Esophagus muscularis mucosa (tissue), 3 donors: ENCODE data around the gene CRX.
"Not testable (repeated sequence)": the region's sequence is repeated elsewhere in the genome, so short reads cannot be mapped to it uniquely, and the experiment has no call there.

Source experiments
- POLR2A ChIP-seq: fragments of 450-650 bp; IDR thresholded peaks from one replicate; pipeline ENCODE4 v1.6.1; 2017; ENCODE audit warnings: antibody characterized with exemption, moderate library complexity, mild to moderate bottlenecking, low read depth
- TF ChIP-seq, protein P1 (sequence below), 3 experiments: fragments of 200-600 bp in 2 of 3; fragments of 450-650 bp in 1 of 3; sonication (generic) in 2 of 3; IDR thresholded peaks; one replicate each; pipeline ENCODE4 v1.5.1; 2017 to 2019; ENCODE audit warnings: antibody characterized with exemption in 3 of 3, mild to moderate bottlenecking in 2 of 3, moderate library complexity in 1 of 3

DNA sequence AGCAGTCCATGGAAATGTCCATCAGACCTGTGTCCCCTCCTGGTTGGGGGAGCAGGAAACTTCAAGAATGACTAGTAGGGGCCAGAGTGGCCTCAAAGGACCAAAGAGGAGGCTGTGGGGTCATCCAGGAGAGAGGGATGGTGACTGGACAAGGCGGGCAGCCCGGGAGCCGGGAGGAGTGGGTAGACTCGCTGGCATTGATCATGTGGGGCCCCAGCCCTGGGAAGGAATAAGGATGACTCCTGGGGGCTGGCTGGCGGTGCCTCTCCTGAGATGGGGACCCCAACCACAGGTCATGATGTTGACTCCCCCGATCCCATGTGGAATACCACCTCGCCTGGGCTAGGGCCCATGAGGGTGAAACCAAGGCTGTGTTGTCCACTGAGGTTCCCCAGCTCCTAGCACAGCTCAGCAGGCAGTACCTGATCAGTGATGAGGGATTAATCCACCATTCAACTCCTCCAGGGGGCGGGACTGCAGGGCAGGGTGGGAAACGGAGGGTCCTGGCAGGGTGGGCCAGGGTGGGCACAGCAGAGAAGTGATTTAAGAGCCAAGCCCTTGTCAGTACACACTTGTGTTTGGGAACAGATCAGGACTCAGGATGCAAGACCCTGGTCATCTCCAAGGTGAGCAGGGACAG lies 37.0 kb downstream of the CRX start, which contains the start of gene TPRX2:
- TF ChIP-seq, protein P1, sequence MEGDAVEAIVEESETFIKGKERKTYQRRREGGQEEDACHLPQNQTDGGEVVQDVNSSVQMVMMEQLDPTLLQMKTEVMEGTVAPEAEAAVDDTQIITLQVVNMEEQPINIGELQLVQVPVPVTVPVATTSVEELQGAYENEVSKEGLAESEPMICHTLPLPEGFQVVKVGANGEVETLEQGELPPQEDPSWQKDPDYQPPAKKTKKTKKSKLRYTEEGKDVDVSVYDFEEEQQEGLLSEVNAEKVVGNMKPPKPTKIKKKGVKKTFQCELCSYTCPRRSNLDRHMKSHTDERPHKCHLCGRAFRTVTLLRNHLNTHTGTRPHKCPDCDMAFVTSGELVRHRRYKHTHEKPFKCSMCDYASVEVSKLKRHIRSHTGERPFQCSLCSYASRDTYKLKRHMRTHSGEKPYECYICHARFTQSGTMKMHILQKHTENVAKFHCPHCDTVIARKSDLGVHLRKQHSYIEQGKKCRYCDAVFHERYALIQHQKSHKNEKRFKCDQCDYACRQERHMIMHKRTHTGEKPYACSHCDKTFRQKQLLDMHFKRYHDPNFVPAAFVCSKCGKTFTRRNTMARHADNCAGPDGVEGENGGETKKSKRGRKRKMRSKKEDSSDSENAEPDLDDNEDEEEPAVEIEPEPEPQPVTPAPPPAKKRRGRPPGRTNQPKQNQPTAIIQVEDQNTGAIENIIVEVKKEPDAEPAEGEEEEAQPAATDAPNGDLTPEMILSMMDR (IDR thresholded peaks at IDR 0.05), result not testable (repeated sequence)
- TF ChIP-seq POLR2A, result not testable (repeated sequence)
